HG03378 (cell line): ENCODE results near the gene HMGCS2.
"Not testable (repeated sequence)": the region's sequence is repeated elsewhere in the genome, so short reads cannot be mapped to it uniquely, and the experiment has no call there.

Experiments
- ATAC-seq: cut with Tn5 transposase; IDR thresholded peaks from one replicate; pipeline ENCODE4 v1.9.1; 2021; ENCODE audit warnings: mild to moderate bottlenecking, moderate library complexity; ENCODE audit not compliant: unreplicated experiment

HMGCS2 gene

DNA sequence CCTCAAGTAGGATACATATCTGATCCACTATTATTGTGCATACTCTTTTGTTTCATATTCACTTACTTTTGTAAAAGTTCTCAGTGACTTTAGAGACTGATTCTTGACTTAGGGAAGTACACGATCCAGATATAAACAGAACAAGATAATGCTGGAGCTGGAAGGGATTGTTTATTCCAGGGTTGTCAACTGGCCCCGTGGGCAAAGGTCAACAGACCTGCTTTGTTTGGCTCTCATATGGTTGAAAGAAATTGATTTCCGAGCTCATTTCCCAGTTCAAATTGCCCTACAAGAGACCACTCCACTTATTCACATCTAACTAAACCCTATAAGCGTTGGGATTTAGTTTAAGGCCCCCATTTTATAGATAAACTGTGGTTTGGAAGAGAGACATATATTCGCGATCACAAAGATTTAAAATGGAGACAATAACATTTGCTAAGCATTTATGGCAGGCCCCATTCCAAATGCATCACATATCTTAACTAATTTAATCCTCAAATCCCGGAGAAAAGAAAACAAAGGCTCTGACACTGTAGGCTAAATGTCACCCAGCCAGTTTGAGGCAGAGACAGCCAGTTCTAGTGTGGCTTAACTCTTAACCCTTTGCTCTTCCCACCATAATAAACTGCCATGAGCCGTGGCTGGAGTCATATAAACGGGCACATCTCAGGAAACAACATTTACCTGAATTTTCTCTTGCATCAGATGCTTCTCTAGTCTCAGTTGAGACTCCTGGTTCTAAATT is 21.9 kb upstream of the HMGCS2 start:
- ATAC-seq, result no peak

GRCh38 chr1:119787776-119788175 is 19.1 kb upstream of the HMGCS2 start:
- no peak for ATAC-seq

- ATAC-seq, result not testable (repeated sequence)
Observed at GRCh38 chr1:119786473-119787050, 17.9 kb upstream of the HMGCS2 start.

DNA sequence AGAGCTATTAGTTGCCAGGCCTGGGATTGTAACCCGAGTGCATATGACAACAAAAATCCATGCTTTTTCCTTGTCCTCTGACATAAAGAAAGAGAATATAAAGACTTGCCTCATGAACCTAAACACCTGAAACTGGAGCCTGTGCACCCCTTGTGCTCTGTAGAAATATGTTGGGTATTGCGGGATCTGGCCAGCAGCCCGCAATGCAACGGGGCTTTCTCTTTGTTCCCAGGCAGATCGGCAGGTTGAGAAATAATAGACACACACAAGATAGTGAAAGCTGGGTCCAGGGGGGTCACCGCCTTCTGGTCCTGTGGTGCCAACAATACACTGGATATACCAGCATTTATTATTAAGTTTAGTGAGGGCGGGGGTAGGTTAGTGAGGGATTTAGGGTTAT is 17.3 kb upstream of the HMGCS2 start:
- ATAC-seq, result not testable (repeated sequence)

GRCh38 chr1:119784191-119784781 is 15.6 kb upstream of the HMGCS2 start:
- ATAC-seq, result no peak

DNA sequence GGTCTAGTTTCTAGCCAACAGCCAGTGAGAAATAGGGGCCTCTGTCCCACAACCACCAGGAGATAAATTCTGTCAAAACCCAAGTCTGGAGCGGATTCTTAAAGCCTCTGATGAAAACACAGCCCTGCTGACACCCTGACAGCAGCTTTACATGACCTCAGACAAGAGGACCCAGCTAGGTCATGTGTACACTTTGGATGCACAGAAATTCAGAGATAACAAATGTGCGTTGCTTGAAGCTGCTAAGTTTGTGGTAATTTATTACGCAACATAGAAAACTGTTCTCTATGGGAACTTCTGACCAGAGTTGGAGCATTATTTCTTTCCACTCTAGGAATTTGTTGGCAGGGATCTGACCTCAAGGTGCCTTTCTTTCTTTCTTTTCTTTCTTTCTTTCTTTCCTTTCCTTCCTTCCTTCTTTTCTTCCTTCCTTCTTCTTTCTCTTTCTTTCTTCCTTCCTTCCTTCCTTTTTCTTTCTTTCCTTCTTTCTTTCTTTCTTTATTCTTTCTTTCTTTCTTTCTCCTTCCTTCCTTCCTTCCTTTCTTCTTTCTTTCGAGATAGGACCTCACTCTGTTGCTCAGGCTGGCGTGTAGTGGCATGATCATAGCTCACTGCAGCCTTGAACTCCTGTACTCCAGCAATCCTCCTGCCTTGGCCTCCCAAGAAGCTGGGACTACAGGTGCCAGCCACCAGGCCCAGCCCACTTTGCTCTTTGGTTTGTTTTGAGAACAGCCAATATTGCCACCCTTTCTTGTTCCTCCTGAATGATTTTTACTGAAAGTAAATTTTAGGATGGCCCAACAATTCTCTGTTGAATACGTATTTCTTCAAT is 14.9 kb upstream of the HMGCS2 start:
- ATAC-seq, result no peak

DNA sequence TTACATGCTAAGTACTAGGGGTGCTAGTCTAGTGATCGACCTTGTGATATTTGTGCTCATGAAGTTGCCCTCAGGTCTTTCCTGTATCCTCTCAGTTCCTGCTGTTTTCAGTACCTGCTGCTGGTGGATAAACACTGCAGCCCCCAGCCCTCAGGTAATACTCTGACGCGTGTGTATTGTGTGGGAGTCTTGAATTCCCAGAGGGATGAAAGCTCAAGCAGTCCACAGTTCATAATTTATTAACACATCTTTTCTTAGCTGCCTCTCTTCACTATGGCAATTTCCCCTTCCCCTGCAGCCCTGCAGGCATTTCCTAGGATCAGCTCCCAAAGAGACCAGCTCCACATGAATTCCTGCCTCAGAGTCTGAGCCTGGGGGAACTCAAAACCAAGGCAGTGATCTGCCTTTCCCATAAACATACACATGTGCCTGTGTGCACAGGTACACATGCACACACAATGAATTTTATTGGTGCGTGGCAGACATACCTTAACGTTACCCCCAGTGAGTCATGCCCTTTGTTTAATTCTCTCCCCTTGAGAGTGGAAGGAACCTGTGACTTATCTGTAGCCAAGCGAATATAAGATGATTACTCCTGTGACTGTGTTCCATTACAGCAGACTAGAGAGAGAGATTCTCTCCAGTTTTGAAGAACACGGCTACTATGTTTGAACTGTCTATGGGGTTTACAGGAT is 14.1 kb upstream of the HMGCS2 start:
- no peak for ATAC-seq

DNA sequence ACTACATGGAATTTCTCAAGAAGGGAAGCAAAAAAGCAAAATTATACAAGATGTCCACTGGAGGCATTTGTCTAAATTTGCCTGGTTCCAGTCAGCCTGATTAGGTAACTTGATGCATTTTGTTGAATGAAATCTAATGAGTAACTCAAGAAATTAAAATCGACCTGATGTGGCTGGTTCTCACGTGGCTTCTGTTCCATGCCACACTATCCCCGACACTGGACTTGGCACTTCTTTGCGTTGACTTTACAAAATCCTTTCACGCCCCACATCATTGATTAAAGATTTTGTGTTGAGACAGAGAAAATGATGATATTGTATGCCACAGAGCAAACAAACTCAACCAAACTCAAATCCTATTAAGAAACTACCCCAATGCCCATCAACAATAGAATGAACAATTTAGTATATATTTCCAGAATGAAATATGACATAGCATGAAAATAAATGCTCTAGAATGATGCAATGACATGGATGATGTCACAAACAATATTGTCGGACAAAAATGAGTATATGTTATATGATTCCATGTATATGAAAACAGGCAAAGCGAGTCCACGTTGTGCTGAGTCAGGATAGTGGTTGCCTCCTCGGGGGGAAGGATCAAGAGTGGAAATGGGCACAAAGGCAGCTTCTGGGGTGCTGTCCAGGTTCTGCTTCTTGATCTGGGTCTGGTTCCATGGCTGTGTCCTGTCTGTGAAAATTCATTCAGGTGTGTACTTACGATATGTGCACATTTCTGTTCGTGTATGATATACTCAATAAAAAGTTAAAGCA is 12.9 kb upstream of the HMGCS2 start:
- no peak for ATAC-seq

DNA sequence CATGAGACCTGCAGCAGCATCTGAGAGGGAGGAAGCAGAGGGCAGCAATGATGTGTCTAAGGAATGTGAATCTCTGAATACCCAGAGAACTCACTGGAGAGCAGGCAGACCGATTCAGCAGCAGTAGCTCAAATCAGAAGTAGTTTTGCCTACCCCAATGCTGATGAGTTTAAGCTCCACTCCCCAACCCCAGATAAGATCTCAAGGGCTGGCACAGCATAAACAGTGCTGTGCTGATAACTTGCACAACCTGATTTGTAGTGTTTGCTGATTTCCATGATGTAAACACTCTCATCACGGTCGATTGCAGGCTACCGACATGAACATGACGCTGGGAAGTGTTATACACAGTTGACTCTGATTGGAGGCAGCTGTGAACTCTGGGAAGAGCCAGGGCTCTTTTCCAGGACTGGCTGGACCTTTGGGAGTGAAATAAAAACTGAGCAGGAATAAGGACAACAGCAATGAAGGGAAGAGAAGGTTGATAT is 11.2 kb upstream of the HMGCS2 start:
- no peak for ATAC-seq

GRCh38 chr1:119778886-119779560 is 10.3 kb upstream of the HMGCS2 start:
- no peak for ATAC-seq

DNA sequence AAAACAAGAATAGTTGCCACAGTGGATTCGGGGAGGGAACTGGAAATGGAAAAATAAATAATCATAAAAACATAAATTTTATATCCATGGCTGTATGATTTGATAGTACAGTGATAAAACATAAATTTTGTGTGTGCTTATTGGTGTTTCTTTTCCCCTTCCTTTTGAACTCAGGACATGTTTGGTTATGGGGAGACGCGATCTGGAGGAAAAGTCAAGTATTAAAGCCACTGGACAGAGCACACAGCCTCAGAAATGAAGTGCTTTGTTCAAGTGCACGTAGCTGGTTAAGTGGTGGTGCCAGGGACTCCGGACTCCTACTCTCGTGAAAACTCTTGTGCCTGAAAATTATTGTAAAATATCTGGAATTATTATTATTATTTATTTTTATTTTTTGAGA is 9.7 kb upstream of the HMGCS2 start:
- no peak for ATAC-seq

- no peak for ATAC-seq
Observed at GRCh38 chr1:119774746-119775490, 6.2 kb upstream of the HMGCS2 start.

DNA sequence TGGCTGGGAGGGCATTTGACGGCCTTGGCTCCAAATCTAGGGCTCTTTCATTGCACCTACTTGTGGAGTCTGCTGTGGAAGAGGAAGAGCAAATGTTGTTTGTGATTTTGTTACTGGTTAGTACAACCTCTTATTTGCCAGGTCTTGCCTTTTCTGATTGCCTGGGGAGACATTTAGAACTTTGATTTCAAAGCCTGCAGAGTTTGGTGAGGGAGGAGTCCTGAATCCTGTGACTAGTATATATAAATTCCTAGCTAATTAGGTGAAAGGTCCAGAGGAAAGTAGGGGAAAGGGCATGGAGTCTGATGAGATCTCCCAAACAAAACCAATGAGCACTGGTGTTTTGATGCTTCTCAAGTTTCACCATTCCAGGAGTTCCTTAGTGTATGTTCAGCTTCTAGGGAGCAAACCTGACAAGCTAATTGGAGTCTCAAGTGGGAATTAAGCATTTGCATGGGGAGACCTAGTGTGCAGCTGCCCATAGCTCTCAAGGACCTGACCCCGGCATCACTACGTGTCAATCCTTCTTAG is 5.1 kb upstream of the HMGCS2 start:
- ATAC-seq, result no peak

DNA sequence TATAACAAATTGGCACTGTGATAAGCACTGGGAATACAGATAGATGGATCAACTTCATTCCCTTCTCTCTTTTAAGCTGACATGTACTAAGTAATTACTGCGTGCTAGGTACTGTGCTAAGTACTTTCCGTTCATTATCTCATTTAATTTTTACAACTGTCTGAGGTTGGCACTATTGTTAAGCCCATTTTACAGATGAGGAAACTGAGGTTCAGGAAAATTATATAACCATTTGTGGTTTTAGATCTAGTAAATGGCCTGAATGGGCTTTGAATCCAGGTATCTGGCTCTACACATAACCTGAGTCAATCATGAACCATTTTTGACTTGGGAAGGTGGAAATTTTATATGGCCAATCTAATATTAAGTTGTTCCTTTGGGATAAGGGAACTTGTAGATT is 3.6 kb upstream of the HMGCS2 start:
- ATAC-seq, result no peak

GRCh38 chr1:119771770-119772169 is 3.1 kb upstream of the HMGCS2 start:
- ATAC-seq, result no peak

DNA sequence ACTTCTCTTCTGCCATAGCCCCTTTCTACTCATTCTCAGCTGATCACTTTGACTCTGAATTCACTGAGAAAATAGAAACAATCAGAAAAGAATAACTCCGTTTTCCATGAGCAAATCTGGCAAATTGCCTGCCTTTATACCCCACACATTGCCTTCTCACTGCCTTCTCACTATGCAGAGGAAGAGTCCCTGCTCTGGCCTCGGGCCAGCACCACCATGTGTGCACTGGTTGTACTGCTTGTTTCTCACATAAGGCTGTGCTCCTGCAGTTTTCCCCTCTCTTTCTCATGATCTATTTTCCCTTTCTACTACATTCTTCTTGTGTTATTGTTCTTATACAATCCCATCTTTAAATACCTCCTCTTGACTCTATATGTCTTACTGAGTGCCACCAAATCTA is 2.3 kb upstream of the HMGCS2 start:
- ATAC-seq, result no peak

GRCh38 chr1:119767486-119767885 is 1.2 kb downstream of the HMGCS2 start:
- ATAC-seq, result no peak

DNA sequence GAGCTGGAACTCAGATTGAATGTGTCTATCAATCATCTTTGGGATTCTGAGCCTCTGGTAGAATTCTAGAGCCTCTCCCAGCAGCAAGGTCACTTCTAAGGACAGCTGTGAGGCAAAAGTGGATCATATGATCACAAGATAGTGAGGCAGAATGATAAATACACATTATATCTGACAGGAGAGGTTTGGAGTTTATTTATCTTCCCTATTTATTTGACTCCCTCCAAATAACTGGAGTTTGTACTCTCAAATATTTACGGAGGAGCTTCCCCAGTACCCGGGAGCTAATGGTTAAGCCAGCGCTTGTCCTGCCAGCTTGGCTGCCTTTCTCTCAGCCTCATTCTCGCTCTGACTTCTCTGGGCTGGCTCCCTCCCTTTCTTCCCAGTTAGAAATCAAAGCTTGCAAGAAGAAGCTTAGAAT is 2.3 kb downstream of the HMGCS2 start:
- ATAC-seq, result no peak
